A549 (cell line): Measurements from ENCODE around the gene SYNM. TPM values are rescaled to one million over a fixed set of nuclear protein-coding genes. Genes with fewer than 3 reads are reported as not detected.

Experiments
- ATAC-seq, 2 experiments: fragments of 200-7000 bp in 1 of 2; fragments of >200 bp in 1 of 2; cut with Nextera tagmentation in 1 of 2; cut with Tn5 transposase in 1 of 2; 3 replicates each; pipeline versions ENCODE4 v1.8.0 to v1.9.1; 2018 to 2020; ENCODE audit warnings: mild to moderate bottlenecking in 1 of 2, moderate library complexity in 1 of 2
- CTCF ChIA-PET: fragments of 300-600 bp; sonication (Branson Sonifier 250); formaldehyde crosslinking; extraction: SDS; loops from one replicate; lab custom pipeline; 2021; ENCODE audit warnings: antibody characterized with exemption, inconsistent platforms; lab: Yijun Ruan, JAX
- POLR2A ChIA-PET: fragments of 350-600 bp; formaldehyde crosslinking; extraction: SDS; loops from one replicate; lab custom pipeline; 2021; ENCODE audit warnings: antibody characterized with exemption, inconsistent platforms; lab: Yijun Ruan, JAX
- DNase-seq, 2 experiments: peaks; one replicate each; pipeline versions ENCODE4 v3.0.0 to v3.0.0-alpha.2; 2011 to 2016; ENCODE audit warnings: low read depth in 1 of 2, low spot score in 1 of 2
- FAIRE-seq: peaks from 2 replicates; lab custom pipeline; 2011; peaks lifted over from hg19 to GRCh38; lab: Jason Lieb, UNC
- H3K27ac ChIP-seq, 2 experiments: fragments of >200 bp; sonication (Bioruptor Twin); formaldehyde crosslinking; 3 replicates each; pipeline ENCODE4 v1.5.1; 2016 to 2017
- H3K4me1 ChIP-seq: fragments of >200 bp; sonication (Bioruptor Twin); formaldehyde crosslinking; 3 replicates; pipeline ENCODE4 v1.6.1; 2016
- H3K4me2 ChIP-seq: fragments of >200 bp; sonication (Bioruptor Twin); formaldehyde crosslinking; 3 replicates; pipeline ENCODE4 v1.6.1; 2016
- H3K4me3 ChIP-seq: fragments of >200 bp; sonication (Bioruptor Twin); formaldehyde crosslinking; 3 replicates; pipeline ENCODE4 v1.5.1; 2016
- H3K9me3 ChIP-seq: fragments of >200 bp; sonication (Bioruptor Twin); formaldehyde crosslinking; 3 replicates; pipeline ENCODE4 v1.6.1; 2016
- BHLHE40 ChIP-seq: IDR thresholded peaks from 2 replicates; pipeline ENCODE4 v1.6.1; 2012; ENCODE audit warnings: low read depth, low read length, inconsistent platforms
- EP300 ChIP-seq, 2 experiments: fragments of >200 bp; sonication (Bioruptor Twin); formaldehyde crosslinking; IDR thresholded peaks; 2 replicates in 1 of 2; 3 replicates in 1 of 2; pipeline ENCODE4 v1.6.1; 2016 to 2017
- ESRRA ChIP-seq: fragments of 150-350 bp; IDR thresholded peaks from 2 replicates; pipeline ENCODE4 v1.6.1; 2014; ENCODE audit warnings: mild to moderate bottlenecking, low read length, borderline replicate concordance
- FOSB ChIP-seq: fragments of 250-450 bp; sonication (Bioruptor Pico); IDR thresholded peaks from 2 replicates; pipeline ENCODE4 v1.5.0; 2020; ENCODE audit warnings: mild to moderate bottlenecking, moderate library complexity
- HDAC2 ChIP-seq: fragments of 200-600 bp; sonication (generic); IDR thresholded peaks from 2 replicates; pipeline ENCODE4 v1.6.1; 2016
- HEYL ChIP-seq: fragments of 250-450 bp; sonication (Bioruptor Pico); IDR thresholded peaks from 2 replicates; pipeline ENCODE4 v1.8.0; 2021; ENCODE audit warnings: mild to moderate bottlenecking, moderate library complexity
- JUN ChIP-seq, 2 experiments: fragments of >200 bp; sonication (Bioruptor Twin); formaldehyde crosslinking; IDR thresholded peaks; 2 replicates in 1 of 2; 3 replicates in 1 of 2; pipeline ENCODE4 v1.6.1; 2016 to 2017
- KDM1A ChIP-seq: fragments of 200-600 bp; sonication (generic); IDR thresholded peaks from 2 replicates; pipeline ENCODE4 v1.6.1; 2016; ENCODE audit warnings: low read depth, mild to moderate bottlenecking
- PHF8 ChIP-seq: fragments of 200-600 bp; sonication (generic); IDR thresholded peaks from 2 replicates; pipeline ENCODE4 v1.6.1; 2016; ENCODE audit warnings: low read depth, mild to moderate bottlenecking, antibody characterized with exemption, moderate library complexity, borderline replicate concordance
- POLR2A ChIP-seq: IDR thresholded peaks from 2 replicates; pipeline ENCODE4 v1.6.1; 2012; ENCODE audit warnings: mild to moderate bottlenecking, low read length
- POLR2AphosphoS2 ChIP-seq: conservative IDR thresholded peaks from 2 replicates; pipeline ENCODE4 v1.6.1; 2012; ENCODE audit warnings: low read length, improper control_type of control experiment, inconsistent platforms
- RFX5 ChIP-seq: fragments of 450-650 bp; IDR thresholded peaks from 2 replicates; pipeline ENCODE4 v1.7.1; 2014; ENCODE audit warnings: antibody characterized with exemption, mild to moderate bottlenecking, moderate library complexity
- WGBS: methylation state at CpG from one replicate; pipeline ENCODE4 v1.1.6; 2017; ENCODE audit errors: missing lambda C conversion rate; 5-methylcytosine and 5-hydroxymethylcytosine counted together
- polyA plus RNA-seq, 4 experiments: library from polyadenylated mRNA; depleted of rRNA in 3 of 4; stranded (reverse); fragments of >200 nt; fragmentation: RNase III in 1 of 4; extraction: RNeasy Plus Mini Kit Qiagen cat#74134 plus additional on column Dnase treatment in 1 of 4; gene quantifications; 2 replicates in 3 of 4; 3 replicates in 1 of 4; pipeline ENCODE4 v1.2.3, GENCODE V29; 2011 to 2017
- TF ChIP-seq, protein P1 (sequence below): fragments of 250-450 bp; sonication (Bioruptor Pico); IDR thresholded peaks from 2 replicates; pipeline ENCODE4 v1.5.0; 2021; ENCODE audit warnings: mild to moderate bottlenecking, moderate library complexity, borderline replicate concordance
- TF ChIP-seq, protein P2 (sequence below): fragments of 250-450 bp; sonication (Bioruptor Pico); IDR thresholded peaks from 2 replicates; pipeline ENCODE4 v1.5.0; 2020; ENCODE audit warnings: low read depth, mild to moderate bottlenecking, moderate library complexity
- TF ChIP-seq, protein P3 (sequence below): fragments of >200 bp; sonication (Bioruptor Twin); formaldehyde crosslinking; IDR thresholded peaks from 3 replicates; pipeline ENCODE4 v1.6.1; 2016
- TF ChIP-seq, protein P4 (sequence below): fragments of 200-600 bp; sonication (generic); IDR thresholded peaks from 2 replicates; pipeline ENCODE4 v1.6.1; 2016; ENCODE audit warnings: antibody characterized with exemption, mild to moderate bottlenecking, moderate library complexity

Gene SYNM
- polyA plus RNA-seq, 2 of the 4 experiments (the other 2 are of a cell fraction): 22.6 to 37.7 TPM

DNA sequence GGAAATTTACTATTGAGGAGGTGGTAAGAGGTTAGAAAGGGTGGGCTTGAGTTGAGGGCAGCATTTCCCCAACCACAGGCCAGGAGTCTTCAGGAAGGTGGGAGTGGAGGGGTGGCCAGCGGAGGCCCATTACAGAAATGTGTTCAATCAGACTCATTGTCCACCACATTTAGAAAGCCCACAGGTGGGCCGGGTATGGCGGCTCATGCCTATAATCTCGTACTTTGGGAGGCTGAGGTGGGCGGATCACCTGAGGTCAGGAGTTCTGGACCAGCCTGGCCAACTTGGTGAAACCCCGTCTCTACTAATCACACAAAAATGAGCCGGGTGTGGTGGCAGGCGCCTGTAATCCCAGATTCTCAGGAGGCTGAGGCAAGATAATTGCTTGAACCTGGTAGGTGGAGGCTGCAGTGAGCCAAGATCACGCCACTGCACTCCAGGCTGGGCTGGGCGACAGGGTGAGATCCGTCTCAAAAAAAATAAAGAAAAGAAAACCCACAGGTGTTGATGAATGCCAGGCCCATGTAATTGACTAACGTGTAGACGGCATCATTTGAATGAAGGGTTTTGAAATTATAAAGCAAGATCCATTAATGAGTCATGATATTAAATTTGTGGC is 12.2 kb upstream of the SYNM start:
- H3K27ac ChIP-seq: no peak overlapping the region
- H3K9me3 ChIP-seq: no peaks in the 10 kb centered on the region
- ATAC-seq (no peak), FAIRE-seq (no peak), DNase-seq (no peak)
- 83% methylated on average over 13 of the region's 13 CpGs for WGBS
- TF ChIP-seq EP300 (IDR thresholded peaks at IDR 0.05) (no peak), BHLHE40 (no peak), ESRRA (no peak), JUN (IDR thresholded peaks at IDR 0.05) (no peak)
- TF ChIP-seq, protein P1, sequence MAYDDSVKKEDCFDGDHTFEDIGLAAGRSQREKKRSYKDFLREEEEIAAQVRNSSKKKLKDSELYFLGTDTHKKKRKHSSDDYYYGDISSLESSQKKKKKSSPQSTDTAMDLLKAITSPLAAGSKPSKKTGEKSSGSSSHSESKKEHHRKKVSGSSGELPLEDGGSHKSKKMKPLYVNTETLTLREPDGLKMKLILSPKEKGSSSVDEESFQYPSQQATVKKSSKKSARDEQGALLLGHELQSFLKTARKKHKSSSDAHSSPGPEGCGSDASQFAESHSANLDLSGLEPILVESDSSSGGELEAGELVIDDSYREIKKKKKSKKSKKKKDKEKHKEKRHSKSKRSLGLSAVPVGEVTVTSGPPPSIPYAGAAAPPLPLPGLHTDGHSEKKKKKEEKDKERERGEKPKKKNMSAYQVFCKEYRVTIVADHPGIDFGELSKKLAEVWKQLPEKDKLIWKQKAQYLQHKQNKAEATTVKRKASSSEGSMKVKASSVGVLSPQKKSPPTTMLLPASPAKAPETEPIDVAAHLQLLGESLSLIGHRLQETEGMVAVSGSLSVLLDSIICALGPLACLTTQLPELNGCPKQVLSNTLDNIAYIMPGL (CRISPR knock-in tag): no peak
- no peak overlapping the region for H3K4me2 ChIP-seq
- POLR2A ChIA-PET: no interaction called here
- H3K4me3 ChIP-seq: no peak overlapping the region
- CTCF ChIA-PET: interaction anchor here (1.0 to 8.3 kb wide), 5 partner anchors 7 to 671 kb away, joined by 3 to 81 read pairs (median 6); no protein-coding TSS in a partner anchor
- no peaks in the 10 kb centered on the region for H3K4me1 ChIP-seq

DNA sequence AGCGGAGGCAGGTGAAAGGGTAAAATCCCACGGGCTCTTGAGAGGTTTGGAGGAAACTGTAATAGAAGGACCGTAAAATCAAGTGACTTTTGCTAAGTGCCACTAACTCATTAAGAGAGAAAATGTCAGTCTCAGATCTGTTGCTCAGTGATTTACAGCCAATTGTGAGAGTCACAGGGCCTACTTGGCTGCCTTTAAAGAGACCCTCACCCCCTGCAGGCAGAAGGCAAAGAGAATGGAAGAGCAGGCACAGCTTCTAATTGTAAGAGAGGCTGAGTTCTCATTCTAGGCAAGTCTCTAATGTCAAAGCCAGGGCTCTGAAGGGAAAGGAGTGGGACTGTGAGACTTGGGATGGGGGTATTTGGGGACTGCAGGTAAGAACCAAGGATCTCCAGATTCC is 9.3 kb upstream of the SYNM start:
- Histone ChIP-seq H3K27ac (no peak overlapping the region), H3K4me2 (no peak overlapping the region), H3K4me3 (no peak overlapping the region), H3K9me3 (no peaks in the 10 kb centered on the region), H3K4me1 (no peaks in the 10 kb centered on the region)
- TF ChIP-seq, protein P2, sequence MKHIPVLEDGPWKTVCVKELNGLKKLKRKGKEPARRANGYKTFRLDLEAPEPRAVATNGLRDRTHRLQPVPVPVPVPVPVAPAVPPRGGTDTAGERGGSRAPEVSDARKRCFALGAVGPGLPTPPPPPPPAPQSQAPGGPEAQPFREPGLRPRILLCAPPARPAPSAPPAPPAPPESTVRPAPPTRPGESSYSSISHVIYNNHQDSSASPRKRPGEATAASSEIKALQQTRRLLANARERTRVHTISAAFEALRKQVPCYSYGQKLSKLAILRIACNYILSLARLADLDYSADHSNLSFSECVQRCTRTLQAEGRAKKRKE (CRISPR knock-in tag): no peak
- TF ChIP-seq HDAC2 (no peak), RFX5 (no peak), PHF8 (no peak), KDM1A (no peak), FOSB (CRISPR knock-in tag) (no peak), JUN (IDR thresholded peaks at IDR 0.05) (no peak), HEYL (no peak), POLR2A (no peak), POLR2AphosphoS2 (no peak)
- TF ChIP-seq, protein P3, sequence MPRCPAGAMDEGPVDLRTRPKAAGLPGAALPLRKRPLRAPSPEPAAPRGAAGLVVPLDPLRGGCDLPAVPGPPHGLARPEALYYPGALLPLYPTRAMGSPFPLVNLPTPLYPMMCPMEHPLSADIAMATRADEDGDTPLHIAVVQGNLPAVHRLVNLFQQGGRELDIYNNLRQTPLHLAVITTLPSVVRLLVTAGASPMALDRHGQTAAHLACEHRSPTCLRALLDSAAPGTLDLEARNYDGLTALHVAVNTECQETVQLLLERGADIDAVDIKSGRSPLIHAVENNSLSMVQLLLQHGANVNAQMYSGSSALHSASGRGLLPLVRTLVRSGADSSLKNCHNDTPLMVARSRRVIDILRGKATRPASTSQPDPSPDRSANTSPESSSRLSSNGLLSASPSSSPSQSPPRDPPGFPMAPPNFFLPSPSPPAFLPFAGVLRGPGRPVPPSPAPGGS: no peak
- TF ChIP-seq, protein P4, sequence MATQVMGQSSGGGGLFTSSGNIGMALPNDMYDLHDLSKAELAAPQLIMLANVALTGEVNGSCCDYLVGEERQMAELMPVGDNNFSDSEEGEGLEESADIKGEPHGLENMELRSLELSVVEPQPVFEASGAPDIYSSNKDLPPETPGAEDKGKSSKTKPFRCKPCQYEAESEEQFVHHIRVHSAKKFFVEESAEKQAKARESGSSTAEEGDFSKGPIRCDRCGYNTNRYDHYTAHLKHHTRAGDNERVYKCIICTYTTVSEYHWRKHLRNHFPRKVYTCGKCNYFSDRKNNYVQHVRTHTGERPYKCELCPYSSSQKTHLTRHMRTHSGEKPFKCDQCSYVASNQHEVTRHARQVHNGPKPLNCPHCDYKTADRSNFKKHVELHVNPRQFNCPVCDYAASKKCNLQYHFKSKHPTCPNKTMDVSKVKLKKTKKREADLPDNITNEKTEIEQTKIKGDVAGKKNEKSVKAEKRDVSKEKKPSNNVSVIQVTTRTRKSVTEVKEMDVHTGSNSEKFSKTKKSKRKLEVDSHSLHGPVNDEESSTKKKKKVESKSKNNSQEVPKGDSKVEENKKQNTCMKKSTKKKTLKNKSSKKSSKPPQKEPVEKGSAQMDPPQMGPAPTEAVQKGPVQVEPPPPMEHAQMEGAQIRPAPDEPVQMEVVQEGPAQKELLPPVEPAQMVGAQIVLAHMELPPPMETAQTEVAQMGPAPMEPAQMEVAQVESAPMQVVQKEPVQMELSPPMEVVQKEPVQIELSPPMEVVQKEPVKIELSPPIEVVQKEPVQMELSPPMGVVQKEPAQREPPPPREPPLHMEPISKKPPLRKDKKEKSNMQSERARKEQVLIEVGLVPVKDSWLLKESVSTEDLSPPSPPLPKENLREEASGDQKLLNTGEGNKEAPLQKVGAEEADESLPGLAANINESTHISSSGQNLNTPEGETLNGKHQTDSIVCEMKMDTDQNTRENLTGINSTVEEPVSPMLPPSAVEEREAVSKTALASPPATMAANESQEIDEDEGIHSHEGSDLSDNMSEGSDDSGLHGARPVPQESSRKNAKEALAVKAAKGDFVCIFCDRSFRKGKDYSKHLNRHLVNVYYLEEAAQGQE: no peak
- CTCF ChIA-PET: interaction anchor here (1.1 to 15.0 kb wide), 3 partner anchors 10 to 317 kb away, joined by 3 to 372 read pairs (median 12); partner anchors contain the start of gene SYNM
- DNase-seq: no peak
- FAIRE-seq: no peak
- ATAC-seq: no peak
- 62% methylated on average over 3 of the region's 3 CpGs for WGBS
- POLR2A ChIA-PET: no interaction called here
